HepG2 (cell line): Measurements from ENCODE around the gene NPC1. TPM values are rescaled to one million over a fixed set of nuclear protein-coding genes. Genes with fewer than 3 reads are reported as not detected.

Experiments used
- ATAC-seq: fragments of 200-7000 bp; cut with Tn5 transposase; 3 replicates; pipeline ENCODE4 v1.9.1; 2020; ENCODE audit warnings: mild to moderate bottlenecking, moderate library complexity
- BruUV-seq: library from RNA; stranded (reverse); fragments of 400-500 nt; replicated peaks from 2 replicates; lab custom pipeline; 2021; lab: Mats Ljungman, UMichigan
- CTCF ChIA-PET: fragments of 300-600 bp; formaldehyde crosslinking; extraction: SDS; loops from one replicate; lab custom pipeline; 2021; ENCODE audit warnings: low total read pairs, inconsistent platforms, low intra/inter-chr PET ratio; lab: Yijun Ruan, JAX
- POLR2A ChIA-PET: fragments of 350-600 bp; sonication (Branson Sonifier 250); formaldehyde crosslinking; loops from one replicate; lab custom pipeline; 2020; ENCODE audit warnings: antibody characterized with exemption, inconsistent platforms; lab: Yijun Ruan, JAX
- DNase-seq: peaks from one replicate; pipeline ENCODE4 v3.0.0-alpha.2; 2015; ENCODE audit warnings: low spot score
- FAIRE-seq: peaks from 3 replicates; lab custom pipeline; 2011; peaks lifted over from hg19 to GRCh38; lab: Jason Lieb, UNC
- H2AFZ ChIP-seq: one replicate; pipeline ENCODE4 v1.6.1; 2011; ENCODE audit warnings: low read length, inconsistent platforms
- H3K27ac ChIP-seq: fragments of 300-600 bp; 3 replicates; pipeline ENCODE4 v1.8.0; 2011; ENCODE audit warnings: mixed run types, mild to moderate bottlenecking, mixed read lengths, low read length, inconsistent platforms; ENCODE audit not compliant: insufficient read depth; ENCODE audit errors: extremely low read length
- H3K27me3 ChIP-seq, 2 experiments: fragments of 200-600 bp in 1 of 2; 2 replicates in 1 of 2; 3 replicates in 1 of 2; pipeline versions ENCODE4 v1.6.0 to v1.8.0; 2011; ENCODE audit warnings: low read length in 2 of 2, mild to moderate bottlenecking in 2 of 2, moderate library complexity in 2 of 2, inconsistent platforms in 1 of 2; ENCODE audit not compliant: insufficient read depth in 2 of 2, control insufficient read depth in 1 of 2
- H3K36me3 ChIP-seq, 2 experiments: fragments of 200-600 bp in 1 of 2; replicated peaks in 1 of 2; 2 replicates in 1 of 2; 3 replicates in 1 of 2; pipeline versions ENCODE4 v1.5.1 to v1.8.0; 2011; ENCODE audit warnings: low read length in 2 of 2, inconsistent platforms in 1 of 2; ENCODE audit not compliant: insufficient read depth in 2 of 2, control insufficient read depth in 1 of 2
- H3K4me1 ChIP-seq: 2 replicates; pipeline ENCODE4 v1.5.1; 2012; ENCODE audit warnings: low read length, inconsistent platforms; ENCODE audit not compliant: insufficient read depth
- H3K4me2 ChIP-seq: 2 replicates; pipeline ENCODE4 v1.6.0; 2011; ENCODE audit warnings: low read depth, low read length, inconsistent platforms
- H3K4me3 ChIP-seq, 3 experiments: fragments of 200-600 bp in 1 of 3; sonication (generic), shearing (Covaris generic) in 1 of 3; replicated peaks in 1 of 3; 2 replicates each; pipeline ENCODE4 v1.5.1; 2011 to 2016; ENCODE audit warnings: low read length in 3 of 3, inconsistent platforms in 2 of 3, low read depth in 2 of 3, mild to moderate bottlenecking in 2 of 3, control low read depth in 1 of 3, mixed read lengths in 1 of 3; ENCODE audit not compliant: insufficient read depth in 1 of 3
- H3K79me2 ChIP-seq: one replicate; pipeline ENCODE4 v1.6.1; 2011; ENCODE audit warnings: low read length, inconsistent platforms; ENCODE audit not compliant: insufficient read depth
- H3K9ac ChIP-seq: 2 replicates; pipeline ENCODE4 v1.6.0; 2011; ENCODE audit warnings: mild to moderate bottlenecking, low read depth, low read length, inconsistent platforms; ENCODE audit not compliant: insufficient read depth
- H3K9me3 ChIP-seq: 2 replicates; pipeline ENCODE4 v1.5.1; 2012; ENCODE audit warnings: mild to moderate bottlenecking, low read length
- H4K20me1 ChIP-seq: 2 replicates; pipeline ENCODE4 v1.6.0; 2011; ENCODE audit warnings: inconsistent platforms, mild to moderate bottlenecking, low read length, moderate library complexity; ENCODE audit not compliant: insufficient read depth
- ARNTL ChIP-seq: sonication (generic); formaldehyde crosslinking; IDR thresholded peaks from 2 replicates; pipeline ENCODE4 v1.4.0; 2020; ENCODE audit warnings: mild to moderate bottlenecking, missing genetic modification reagents
- BCL6 ChIP-seq: IDR thresholded peaks from 2 replicates; pipeline ENCODE4 v1.6.1; 2016; ENCODE audit warnings: missing genetic modification reagents, missing compliant biosample characterization
- HOXA7 ChIP-seq: sonication (generic); formaldehyde crosslinking; IDR thresholded peaks from 2 replicates; pipeline ENCODE4 v1.8.1; 2022; ENCODE audit warnings: mild to moderate bottlenecking, missing genetic modification reagents, moderate library complexity
- ISL2 ChIP-seq: sonication (generic); formaldehyde crosslinking; IDR thresholded peaks from 2 replicates; pipeline ENCODE4 v1.5.0; 2020; ENCODE audit warnings: missing genetic modification reagents
- MLLT10 ChIP-seq: sonication (generic); formaldehyde crosslinking; IDR thresholded peaks from 2 replicates; pipeline ENCODE4 v1.4.0; 2020; ENCODE audit warnings: missing genetic modification reagents
- NFKBIZ ChIP-seq: IDR thresholded peaks from 2 replicates; pipeline ENCODE4 v1.6.1; 2018; ENCODE audit warnings: missing genetic modification reagents, missing compliant biosample characterization
- RFX5 ChIP-seq: IDR thresholded peaks from 2 replicates; pipeline ENCODE4 v1.6.1; 2011; ENCODE audit warnings: low read depth, low read length, improper control_type of control experiment
- TP53 ChIP-seq: sonication (generic); formaldehyde crosslinking; conservative IDR thresholded peaks from 2 replicates; pipeline ENCODE4 v1.4.0; 2020; ENCODE audit warnings: missing genetic modification reagents
- WGBS: methylation state at CpG from one replicate; pipeline ENCODE4 v1.1.6; 2017; ENCODE audit warnings: low lambda C conversion rate; 5-methylcytosine and 5-hydroxymethylcytosine counted together
- in situ Hi-C: cut with HindIII; loops from 2 replicates; pipeline ENCODE4 v1.10.0; 2017; ENCODE audit warnings: low pct_unique_long_range_greater_than_20kb; ENCODE audit not compliant: extremely low pct_ligation_motif_present
- intact Hi-C: fragments of 100-400 bp; cut with micrococcal nuclease; formaldehyde crosslinking; loops from one replicate; pipeline ENCODE4 v1.10.0; 2022; ENCODE audit not compliant: unreplicated experiment
- polyA plus RNA-seq, 8 experiments: library from polyadenylated mRNA; depleted of rRNA in 3 of 8; stranded (reverse) in 7 of 8; unstranded in 1 of 8; fragments of >200 nt; fragmentation: Illumina TruSeq in 4 of 8; extraction: Trizol in 4 of 8; gene quantifications; 2 replicates each; pipeline versions ENCODE4 v1.2.1 to v1.2.3, GENCODE V29; 2011 to 2016; ENCODE audit warnings: low read depth in 4 of 8, missing spikeins in 1 of 8, mixed read lengths in 1 of 8; ENCODE audit not compliant: insufficient read depth in 1 of 8
- total RNA-seq, 5 experiments: library from RNA; depleted of rRNA; stranded (reverse); fragments of >200 nt; fragmentation: Illumina TruSeq; extraction: Trizol; gene quantifications; 2 replicates each; pipeline ENCODE4 v1.2.3, GENCODE V29; 2016; ENCODE audit warnings: low read depth in 1 of 5
- TF ChIP-seq, protein P1 (sequence below): sonication (generic); formaldehyde crosslinking; IDR thresholded peaks from 2 replicates; pipeline ENCODE4 v1.4.0; 2020; ENCODE audit warnings: missing genetic modification reagents
- TF ChIP-seq, protein P2 (sequence below): sonication (generic); formaldehyde crosslinking; IDR thresholded peaks from 2 replicates; pipeline ENCODE4 v1.5.1; 2020; ENCODE audit warnings: mild to moderate bottlenecking, missing genetic modification reagents
- TF ChIP-seq, protein P3 (sequence below): IDR thresholded peaks from 2 replicates; pipeline ENCODE4 v1.6.1; 2016; ENCODE audit warnings: missing compliant biosample characterization, missing genetic modification reagents, borderline replicate concordance

NPC1 gene
- total and polyA plus RNA-seq, 2 of the 13 experiments (the other 11 are each of a cell fraction or from before 2014, with no cell fraction given), result 46.5 to 114 TPM

DNA sequence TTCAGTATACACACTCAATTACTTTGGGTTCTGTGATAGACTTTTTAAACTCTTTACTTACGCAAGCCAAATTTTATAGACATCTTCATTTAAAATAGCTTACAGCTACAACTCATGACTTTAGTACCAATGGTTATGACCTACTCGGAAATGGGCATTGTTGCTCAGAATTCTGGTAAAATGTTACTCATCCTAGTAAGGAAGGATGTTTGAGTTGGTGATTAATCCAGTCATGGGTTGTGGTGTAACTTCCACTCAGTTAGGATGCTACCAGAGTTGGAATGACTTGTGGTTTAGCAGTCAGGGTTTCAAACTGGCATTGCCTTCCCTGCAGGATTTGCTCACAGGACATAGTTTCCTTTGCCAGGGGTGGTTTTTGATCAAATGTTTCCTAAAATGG, 7.4 kb upstream of the NPC1 start:
- FAIRE-seq, result no peak
- WGBS, result 50% methylated on average over 2 of the region's 2 CpGs
- Histone ChIP-seq H3K27me3 (no peaks in the 10 kb centered on the region), H3K9ac (no peak overlapping the region), H3K9me3 (no peaks in the 10 kb centered on the region), H3K4me3 (no peak overlapping the region), H3K27ac (no peak overlapping the region), H3K79me2 (no peaks in the 10 kb centered on the region), H3K4me2 (no peak overlapping the region), H3K4me1 (peaks cover 8% of the 10 kb centered on the region), H2AFZ (no peak overlapping the region), H3K36me3 (no peaks in the 10 kb centered on the region), H4K20me1 (no peaks in the 10 kb centered on the region)
- no TSS peak for BruUV-seq
- no peak for TF ChIP-seq ARNTL (CRISPR knock-in tag)
- TF ChIP-seq, protein P1, sequence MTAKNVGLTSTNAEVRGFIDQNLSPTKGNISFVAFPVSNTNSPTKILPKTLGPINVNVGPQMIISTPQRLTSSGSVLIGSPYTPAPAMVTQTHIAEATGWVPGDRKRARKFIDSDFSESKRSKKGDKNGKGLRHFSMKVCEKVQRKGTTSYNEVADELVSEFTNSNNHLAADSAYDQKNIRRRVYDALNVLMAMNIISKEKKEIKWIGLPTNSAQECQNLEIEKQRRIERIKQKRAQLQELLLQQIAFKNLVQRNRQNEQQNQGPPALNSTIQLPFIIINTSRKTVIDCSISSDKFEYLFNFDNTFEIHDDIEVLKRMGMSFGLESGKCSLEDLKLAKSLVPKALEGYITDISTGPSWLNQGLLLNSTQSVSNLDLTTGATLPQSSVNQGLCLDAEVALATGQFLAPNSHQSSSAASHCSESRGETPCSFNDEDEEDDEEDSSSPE (CRISPR knock-in tag), result no peak
- TF ChIP-seq MLLT10, result no peak
- in situ Hi-C loops (no loop called here), intact Hi-C loops (no loop called here)
- ChIA-PET CTCF (no interaction called here), POLR2A (no interaction called here)
- ATAC-seq, result no peak
- no peak for DNase-seq

DNA sequence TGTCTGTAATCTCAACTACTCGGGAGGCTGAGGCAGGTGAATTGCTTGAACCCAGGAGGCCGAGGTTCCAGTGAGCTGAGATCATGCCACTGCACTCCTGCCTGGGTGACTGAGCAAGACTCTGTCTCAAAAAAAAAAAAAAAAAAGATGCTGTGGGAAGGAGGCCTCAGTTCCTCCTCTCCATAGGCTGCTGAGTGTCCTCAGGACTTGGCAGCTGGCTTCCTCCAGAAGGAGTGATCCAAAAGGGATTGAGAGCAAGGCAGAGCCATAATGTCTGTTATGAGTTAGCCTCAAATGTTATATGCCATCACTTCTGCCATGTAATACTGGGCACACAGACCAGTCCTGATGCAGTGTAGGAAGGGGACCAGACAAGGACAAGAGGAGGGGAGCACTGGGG, 6.6 kb upstream of the NPC1 start:
- Histone ChIP-seq H3K4me2 (no peak overlapping the region), H3K36me3 (no peaks in the 10 kb centered on the region), H4K20me1 (no peaks in the 10 kb centered on the region), H3K4me1 (peaks cover 16% of the 10 kb centered on the region), H3K9ac (no peak overlapping the region), H3K9me3 (no peaks in the 10 kb centered on the region), H3K27ac (no peak overlapping the region), H3K79me2 (no peaks in the 10 kb centered on the region), H3K4me3 (no peak overlapping the region), H3K27me3 (no peaks in the 10 kb centered on the region), H2AFZ (no peak overlapping the region)
- CTCF ChIA-PET, result no interaction called here
- 22% methylated on average over 2 of the region's 2 CpGs for WGBS
- intact Hi-C loops, result no loop called here
- DNase-seq (no peak), FAIRE-seq (no peak), ATAC-seq (no peak)
- TF ChIP-seq, protein P2, sequence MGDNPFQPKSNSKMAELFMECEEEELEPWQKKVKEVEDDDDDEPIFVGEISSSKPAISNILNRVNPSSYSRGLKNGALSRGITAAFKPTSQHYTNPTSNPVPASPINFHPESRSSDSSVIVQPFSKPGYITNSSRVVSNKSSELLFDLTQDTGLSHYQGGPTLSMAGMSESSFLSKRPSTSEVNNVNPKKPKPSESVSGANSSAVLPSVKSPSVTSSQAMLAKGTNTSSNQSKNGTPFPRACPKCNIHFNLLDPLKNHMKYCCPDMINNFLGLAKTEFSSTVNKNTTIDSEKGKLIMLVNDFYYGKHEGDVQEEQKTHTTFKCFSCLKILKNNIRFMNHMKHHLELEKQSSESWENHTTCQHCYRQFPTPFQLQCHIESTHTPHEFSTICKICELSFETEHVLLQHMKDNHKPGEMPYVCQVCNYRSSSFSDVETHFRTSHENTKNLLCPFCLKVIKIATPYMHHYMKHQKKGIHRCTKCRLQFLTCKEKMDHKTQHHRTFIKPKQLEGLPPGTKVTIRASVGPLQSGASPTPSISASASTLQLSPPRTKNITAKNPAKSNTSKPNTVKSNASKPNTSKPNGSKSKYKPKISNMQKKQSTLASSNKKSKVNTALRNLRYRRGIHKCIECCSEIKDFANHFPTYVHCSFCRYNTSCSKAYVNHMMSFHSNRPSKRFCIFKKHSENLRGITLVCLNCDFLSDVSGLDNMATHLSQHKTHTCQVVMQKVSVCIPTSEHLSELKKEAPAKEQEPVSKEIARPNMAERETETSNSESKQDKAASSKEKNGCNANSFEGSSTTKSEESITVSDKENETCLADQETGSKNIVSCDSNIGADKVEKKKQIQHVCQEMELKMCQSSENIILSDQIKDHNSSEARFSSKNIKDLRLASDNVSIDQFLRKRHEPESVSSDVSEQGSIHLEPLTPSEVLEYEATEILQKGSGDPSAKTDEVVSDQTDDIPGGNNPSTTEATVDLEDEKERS (CRISPR knock-in tag), result no peak
- no peak for TF ChIP-seq NFKBIZ (CRISPR knock-in tag)
- TF ChIP-seq RFX5, result no peak
- TF ChIP-seq, protein P3, sequence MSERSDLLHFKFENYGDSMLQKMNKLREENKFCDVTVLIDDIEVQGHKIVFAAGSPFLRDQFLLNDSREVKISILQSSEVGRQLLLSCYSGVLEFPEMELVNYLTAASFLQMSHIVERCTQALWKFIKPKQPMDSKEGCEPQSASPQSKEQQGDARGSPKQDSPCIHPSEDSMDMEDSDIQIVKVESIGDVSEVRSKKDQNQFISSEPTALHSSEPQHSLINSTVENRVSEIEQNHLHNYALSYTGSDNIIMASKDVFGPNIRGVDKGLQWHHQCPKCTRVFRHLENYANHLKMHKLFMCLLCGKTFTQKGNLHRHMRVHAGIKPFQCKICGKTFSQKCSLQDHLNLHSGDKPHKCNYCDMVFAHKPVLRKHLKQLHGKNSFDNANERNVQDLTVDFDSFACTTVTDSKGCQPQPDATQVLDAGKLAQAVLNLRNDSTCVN (CRISPR knock-in tag), result no peak
- no peak for TF ChIP-seq TP53 (CRISPR knock-in tag)
- TF ChIP-seq HOXA7, result no peak
- no peak for TF ChIP-seq BCL6 (CRISPR knock-in tag)
- no peak for TF ChIP-seq ISL2 (CRISPR knock-in tag)
- POLR2A ChIA-PET, result no interaction called here
- no TSS peak for BruUV-seq
- in situ Hi-C loops, result no loop called here
